8988T (cell line): Measurements from ENCODE around the gene GRPR.

ENCODE experiments used
- DNase-seq: peaks from one replicate; pipeline ENCODE4 v3.0.0; 2011

Gene GRPR

DNA sequence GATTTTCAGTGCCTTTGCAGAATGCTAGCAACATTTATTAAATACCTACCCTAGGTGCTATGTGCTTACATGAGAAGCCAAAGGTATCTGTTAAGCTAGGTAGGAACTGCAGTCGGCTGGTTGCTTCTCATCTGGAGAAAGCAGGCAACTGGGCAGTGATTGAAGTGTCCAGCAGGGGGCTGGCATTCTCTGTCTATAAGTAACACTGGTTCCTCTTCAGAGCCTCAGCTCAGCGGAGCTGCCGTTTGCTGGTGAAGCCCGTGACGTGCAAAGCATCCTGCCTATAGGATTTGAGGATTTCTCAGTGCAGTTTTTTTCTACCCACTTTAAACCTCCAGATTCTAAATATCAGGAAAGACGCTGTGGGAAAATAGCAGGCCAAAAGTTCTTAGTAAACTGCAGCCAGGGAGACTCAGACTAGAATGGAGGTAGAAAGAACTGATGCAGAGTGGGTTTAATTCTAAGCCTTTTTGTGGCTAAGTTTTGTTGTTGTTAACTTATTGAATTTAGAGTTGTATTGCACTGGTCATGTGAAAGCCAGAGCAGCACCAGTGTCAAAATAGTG lies at the start of gene GRPR:
GRPR (plus strand) TSS at position 344 of the 565 bp plus-strand sequence. CDS start 389 bp downstream, outside the sequence.
- peak; percentile 19 for DNase-seq

DNA sequence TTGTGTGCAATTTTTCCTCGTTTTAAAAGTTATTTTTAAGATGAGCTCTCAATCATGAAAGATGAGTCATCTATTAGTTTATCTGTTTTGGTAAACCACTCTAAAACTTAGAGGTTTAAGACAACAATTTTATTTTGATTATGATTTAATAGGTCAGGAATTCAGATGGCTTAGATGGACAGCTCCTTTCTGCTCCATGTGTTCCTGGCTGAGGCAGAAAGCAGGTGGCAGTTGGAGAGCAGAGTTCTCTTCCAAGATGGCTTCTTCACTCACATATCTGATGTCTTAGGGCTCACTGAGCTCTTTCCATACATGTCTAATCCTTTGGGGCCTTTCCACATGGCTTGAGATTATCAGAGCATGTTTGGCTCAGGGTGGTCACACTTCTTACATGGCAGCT lies 48.3 kb upstream of the GRPR start:
- DNase-seq = no peak

DNA sequence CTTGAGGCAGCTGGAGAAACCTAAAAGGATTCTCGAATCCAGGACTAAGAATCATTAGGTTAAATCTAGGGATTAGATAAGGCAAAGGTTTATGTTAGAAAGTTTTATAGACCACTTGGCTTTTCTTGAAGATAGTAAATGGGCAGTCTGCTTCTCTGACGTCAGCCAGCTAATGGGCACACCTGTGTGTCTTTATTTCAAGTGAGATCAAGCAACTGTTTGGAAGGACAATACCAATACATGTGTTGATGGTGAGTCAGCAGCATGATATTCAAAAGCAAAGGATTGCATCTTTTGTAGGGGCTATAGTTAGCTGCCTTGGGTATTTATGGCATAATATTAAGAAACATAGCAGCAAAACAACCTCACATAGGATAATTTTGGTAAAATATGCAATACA lies 46.5 kb upstream of the GRPR start:
- no peak for DNase-seq

DNA sequence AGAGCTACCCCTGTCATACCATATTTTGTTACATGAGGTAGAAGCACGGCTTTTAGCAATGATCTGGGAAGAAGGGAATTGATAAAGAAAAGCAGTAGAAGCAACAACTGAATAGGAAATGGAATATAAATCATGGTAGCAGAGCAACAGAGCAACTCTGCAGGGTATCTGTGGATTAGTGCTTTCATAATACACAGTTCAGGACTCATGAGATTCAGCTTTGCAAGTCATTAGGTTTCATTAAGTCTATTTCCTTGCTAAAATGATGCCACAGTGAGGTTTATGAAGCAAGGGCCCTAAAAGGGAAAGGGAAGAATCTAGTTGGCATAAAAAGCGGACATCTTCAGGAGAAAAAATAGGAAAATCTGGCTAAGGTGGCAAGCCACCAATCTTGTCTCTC lies 45.6 kb upstream of the GRPR start:
- no peak for DNase-seq

DNA sequence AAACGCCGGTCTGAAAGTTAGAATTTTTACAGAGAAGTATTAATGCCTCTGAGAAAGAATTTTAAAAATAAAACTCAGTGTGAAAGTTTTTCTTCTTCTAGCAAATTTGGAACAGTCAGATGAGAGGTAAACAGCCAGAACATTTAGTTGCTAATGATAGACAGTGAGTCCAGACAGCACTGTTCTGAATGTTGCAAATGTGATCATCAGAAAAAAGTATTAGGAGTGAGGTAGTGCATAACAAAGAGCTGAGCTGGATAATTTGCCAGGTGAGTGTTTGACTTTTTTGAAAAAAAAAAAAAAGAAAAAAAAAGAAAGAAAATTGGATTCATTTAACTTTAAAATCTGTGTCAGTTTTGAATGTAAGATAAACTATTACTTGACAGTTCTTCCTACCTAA lies 42.0 kb upstream of the GRPR start:
- DNase-seq = no peak

DNA sequence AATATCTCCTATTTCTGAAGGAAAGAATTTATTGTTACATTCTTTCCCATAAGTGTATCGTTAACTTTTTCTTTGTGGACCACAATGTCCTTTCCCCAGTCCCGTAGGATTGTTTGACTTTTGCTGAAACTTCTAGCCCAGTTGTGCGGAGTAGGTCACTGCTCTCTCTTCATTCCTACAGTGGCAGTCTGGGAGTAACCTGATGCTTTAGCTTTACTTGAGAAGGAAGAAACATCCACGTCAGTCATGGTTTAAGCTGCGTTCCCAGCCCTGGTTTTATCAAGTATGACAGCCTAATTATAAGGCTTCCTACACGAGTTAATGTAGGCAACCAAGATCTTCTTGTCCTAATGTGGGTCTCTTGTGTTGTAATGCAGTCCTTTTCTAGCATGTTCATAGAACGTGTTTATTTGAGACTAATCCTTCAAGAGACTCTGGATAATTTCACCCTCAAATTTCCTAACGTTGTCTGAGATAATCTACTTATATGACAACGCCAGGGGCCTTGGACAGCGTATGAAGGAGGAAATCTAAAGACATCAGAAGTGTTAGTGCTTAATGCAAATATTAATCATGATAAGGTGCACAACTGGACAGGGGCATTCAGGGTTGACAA lies 40.8 kb upstream of the GRPR start:
- DNase-seq = no peak

DNA sequence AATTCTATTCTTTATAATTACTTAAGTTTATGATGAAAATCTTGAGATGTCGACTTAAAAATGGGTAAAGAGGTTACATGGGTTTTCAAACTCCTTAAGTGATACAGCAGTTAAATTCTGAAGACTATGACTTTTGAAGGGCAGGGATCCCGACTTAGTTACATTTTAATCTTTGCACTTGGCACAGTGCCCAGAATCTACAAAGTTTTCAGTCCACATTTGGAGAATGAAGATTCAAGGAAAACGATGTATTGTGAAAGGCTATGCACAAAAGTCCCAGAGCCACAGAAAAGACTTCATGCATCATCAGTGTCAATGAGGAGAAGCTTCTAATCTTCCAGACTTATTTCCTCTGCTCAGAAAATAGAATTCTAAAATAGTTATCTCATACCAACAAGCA lies 36.3 kb upstream of the GRPR start:
- no peak for DNase-seq

DNA sequence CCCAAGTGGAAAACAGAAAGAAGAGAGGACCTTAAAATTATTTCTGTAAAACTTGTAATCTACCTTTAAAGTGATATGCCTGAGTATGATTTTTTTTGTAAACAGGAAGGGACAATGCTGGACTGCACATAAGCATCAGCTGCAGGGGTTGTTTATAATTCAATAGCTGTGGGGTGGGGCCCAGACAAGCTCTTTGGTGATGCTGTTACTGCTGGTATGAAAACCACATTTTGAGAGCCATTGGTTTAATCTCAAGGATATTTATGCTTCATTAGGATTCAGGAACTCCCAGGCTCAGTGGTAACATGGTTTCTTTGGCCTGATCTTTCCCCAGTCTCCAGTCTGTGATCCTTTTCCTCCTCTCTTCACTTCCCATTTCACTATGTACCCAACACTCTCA lies 34.3 kb upstream of the GRPR start:
- no peak for DNase-seq

DNA sequence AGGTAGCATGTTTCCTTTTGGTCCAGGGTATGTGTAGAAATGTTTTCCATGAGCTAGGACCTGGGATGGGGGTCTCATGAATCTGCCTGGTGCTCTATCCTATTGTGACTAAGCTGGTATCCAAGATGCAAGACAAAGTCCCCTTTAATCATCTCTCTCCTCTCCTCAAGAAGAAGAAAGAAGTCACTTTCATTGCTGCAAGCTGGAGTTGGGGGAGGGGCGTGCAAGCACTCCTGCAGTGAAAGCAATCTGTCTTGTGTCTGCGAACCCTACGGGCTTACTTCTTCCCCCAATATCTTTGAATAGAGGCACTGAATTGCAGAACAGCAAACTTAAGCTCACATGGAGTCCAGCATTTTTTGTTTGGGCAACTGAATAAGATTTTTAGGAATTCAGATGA lies 27.2 kb upstream of the GRPR start:
- DNase-seq = no peak

DNA sequence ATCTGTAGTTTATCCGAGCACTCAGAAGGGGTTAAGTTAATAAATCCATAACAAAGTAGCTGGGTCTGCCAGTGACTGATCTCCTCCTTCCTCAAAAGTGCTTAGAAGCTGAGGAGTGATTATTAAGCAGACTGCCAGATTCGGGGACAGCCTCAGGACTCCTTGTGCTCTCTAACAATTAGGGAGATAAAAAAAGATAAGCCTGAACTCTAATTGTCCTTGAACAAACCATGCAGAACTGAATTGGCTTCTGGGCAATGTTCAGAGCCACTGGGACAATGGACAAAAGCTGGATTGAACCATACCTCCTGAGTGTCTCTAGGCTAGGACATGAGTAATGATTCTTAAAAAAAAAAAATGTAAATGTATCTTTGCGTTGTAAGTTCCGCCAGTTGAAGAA lies 22.7 kb upstream of the GRPR start:
- no peak for DNase-seq

DNA sequence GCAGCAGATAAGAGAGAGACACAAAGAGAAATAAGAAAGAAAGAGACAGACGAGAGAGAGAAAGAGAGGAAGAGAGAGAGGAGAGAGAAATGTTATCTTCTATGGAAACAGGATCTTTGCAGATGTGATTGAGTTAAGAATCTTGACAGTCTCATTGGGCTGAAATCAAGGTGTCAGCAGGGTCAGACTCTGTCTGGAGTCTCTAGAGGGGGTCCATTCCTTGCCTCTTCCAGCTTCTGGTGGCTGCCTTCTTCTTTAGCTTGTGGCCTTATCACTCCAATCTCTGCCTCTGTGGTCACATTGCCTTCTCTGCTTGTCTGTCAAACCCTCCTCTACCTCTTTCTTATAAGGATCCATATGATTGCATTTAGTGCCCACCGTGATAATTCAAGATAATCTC lies 21.8 kb upstream of the GRPR start:
- no peak for DNase-seq

DNA sequence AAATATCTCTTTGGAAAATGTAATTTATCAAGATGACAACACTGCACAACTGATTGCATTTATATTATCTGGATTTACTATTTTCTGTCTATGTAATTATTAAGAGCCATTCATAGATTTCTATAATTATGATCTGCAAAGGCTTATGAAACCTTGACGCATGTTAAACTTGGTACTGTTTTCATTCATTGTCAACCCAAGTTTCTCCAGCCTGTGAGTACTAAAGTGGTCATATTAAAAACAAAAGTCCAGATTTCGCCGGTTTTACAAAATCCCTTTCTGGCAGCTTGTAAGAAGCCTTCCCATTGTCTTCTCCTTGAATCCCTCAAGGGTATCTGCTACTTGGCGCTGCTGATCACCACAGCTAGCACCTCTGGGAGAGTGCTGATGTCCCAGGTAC lies 19.7 kb upstream of the GRPR start:
- DNase-seq = no peak

DNA sequence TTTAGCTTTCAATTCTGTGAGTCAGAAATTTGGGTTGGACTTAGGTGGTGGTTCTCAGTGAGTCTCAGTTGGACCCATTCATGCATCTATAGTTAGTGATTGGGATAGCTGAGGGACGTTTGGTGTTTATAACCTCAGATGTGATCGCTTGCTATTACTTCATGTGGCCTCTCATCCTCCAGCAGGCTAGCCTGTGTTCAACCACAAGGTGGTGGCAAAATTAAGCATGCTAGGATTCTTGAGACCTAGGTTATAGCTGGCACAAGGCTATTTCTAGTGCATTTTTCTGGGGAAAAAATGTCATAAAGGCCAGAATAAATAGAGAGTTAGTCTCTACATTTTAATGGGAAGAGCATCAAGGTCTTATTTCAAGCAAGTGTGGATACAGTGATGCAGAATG lies 10.9 kb upstream of the GRPR start:
- DNase-seq = no peak

DNA sequence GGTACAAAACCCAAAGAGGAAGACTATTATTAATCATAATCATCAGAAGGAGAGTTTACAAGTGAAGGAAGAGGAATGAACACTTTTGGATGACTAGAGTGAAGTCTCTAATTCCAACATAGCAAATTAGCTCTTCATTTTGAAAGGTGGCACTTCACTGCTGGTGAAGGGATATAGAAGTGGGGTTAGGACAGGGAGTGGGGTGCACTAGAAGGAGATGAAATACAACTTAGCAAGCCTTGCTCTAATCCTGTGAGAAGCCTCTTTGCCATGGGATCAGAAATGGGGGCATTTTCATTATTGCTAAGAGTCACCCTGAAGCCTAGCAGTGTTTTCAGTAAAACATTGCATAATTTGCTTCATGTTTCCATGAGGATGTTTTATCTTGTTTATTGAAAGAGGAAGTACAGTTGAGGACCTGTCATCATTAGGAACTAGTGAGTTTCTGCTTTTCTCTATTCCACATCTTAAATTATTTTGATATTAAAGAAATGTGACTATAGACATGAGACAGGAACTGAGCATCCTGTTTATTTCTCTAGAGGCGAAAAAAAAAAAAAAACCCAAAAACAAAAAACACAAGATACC lies 9.3 kb upstream of the GRPR start:
- DNase-seq = no peak

DNA sequence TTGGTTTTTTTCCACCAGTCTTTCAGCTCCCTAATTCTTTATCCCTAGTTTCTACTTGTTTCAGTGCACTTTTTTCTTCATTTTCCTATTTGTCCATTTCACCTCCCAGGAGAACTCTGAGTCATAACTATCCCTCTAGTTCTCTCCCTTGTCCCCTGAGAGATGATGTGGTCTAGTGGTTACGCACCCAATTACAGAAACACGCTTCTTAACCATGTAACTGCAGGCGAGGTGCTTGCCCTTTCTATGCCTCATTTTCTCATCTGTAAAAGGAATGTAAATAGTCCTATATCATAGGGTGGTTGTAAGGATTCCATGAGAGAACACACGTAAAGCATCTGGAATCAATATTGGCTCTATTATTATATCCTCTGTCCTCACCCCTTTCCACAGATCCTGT lies 8.8 kb upstream of the GRPR start:
- no peak for DNase-seq

DNA sequence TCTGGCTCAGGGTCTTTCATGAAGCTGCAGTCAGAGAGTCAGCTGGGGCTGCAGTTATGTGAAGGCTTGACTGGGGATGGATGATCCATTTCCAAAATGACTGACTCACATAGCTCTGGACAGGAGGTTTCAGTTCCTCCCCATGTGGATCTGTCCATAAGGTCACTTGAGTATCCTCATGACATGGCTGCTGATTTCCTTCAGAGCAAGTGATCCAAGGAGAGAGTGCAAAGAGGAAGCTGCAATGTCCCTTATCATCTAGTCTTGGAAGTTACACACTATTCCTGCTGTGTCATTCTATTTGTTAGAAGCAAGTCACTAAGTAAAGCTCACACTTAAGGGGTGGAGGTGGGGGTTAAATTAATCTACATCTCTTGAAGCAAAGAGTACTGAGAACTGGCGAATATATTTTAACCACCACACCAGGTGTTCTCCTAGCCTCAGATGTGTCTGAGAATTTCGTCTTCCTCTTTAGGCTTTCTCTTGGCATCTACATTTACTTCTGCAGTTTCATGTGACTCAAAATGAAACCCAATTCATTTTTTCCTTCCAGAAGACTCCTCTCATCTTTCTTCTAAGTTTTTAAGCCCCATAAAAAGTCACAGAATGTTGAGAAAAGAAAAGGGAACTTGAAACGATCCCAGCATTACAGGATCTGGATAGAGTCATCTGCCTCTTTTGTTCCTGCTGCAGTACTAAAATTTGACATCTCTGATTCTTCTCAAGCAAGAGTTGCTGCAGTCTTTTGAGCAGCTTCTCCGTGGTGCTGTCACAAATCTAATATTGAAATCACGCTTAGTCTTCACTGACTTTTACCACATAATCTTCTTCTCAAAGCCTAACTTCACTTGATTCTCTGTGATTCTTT lies 3.8 kb upstream of the GRPR start:
- DNase-seq = no peak

DNA sequence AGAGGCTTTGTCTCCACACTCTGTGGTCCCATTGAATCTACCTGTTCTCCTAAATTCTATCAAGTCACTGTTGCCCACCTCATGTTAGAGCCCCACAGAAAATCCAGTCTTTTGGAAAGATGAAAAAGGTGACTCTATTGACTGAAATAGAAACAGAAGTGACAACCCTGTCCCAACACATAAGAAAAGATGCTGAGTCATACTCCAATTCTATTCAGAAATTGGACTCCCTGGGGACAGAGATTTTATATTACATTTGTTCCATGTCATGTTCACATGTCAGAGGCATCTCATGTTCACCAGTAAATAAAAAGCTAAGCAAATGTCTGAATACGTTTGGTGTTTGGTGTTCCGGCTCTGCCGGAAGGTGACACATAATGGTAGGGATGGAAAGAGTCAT lies 2.9 kb upstream of the GRPR start:
- no peak for DNase-seq

DNA sequence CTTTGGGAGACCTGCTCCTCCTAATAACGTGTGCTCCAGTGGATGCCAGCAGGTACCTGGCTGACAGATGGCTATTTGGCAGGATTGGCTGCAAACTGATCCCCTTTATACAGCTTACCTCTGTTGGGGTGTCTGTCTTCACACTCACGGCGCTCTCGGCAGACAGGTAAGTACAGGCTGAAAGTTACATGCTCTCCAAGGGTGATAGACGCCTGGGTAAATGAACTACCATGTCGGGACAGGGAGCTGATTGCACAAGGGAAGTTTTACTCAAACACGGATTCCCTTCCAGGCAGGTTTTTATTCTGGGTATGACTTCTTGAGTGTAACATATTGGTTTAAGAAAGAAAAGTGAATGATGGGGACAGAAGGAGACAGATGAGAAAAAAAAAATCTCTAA lies 836 bp downstream of the GRPR start:
- DNase-seq = no peak

DNA sequence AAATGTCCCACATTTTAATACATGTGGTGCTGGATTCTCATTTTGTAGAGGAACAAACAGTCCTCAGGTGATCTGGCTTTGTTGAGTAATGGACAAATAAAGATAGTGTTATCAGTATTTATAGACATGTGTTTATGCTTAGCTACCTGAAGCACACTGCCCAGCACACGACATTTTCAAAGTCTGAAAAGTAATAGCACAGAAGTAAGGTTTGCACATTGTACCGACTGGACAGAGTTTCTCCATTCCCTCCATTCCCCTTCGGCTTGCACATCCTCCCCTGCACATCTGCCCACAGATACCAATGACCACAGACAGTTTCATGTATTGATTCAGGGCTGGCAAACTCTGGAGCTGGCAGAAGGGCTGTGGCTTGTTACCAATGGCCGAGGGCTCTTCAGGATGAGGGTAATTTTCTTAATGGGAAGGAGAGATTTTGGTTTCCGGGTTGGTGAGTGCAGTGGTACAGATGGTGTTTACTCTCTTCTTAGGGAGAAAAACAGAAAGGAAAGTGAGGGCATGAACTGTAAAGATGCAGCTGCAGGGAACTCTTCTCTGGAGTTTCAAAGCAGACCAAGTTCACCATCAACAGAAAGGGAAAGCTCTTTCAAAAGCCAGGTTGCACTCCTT lies 2.3 kb downstream of the GRPR start:
- DNase-seq = no peak

DNA sequence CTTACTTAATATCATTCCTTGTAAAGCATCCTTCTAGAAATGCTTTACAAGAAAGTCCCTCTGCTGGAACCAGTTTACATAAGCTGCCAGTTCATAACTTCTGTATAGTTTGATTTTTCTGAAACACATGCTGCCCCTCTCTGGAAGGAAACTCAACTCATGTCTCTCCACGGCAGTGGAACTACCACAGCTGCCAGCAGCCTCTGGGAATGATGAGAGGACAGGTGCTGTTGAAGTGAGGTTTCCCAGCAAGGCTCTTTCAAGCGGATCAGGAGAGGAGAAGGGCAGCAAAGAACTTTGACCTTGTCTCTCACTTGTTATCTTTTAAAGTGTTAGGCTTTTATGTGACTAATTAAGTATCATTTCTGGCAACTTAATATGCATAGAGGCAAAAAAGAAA lies 7.3 kb downstream of the GRPR start:
- DNase-seq = no peak

DNA sequence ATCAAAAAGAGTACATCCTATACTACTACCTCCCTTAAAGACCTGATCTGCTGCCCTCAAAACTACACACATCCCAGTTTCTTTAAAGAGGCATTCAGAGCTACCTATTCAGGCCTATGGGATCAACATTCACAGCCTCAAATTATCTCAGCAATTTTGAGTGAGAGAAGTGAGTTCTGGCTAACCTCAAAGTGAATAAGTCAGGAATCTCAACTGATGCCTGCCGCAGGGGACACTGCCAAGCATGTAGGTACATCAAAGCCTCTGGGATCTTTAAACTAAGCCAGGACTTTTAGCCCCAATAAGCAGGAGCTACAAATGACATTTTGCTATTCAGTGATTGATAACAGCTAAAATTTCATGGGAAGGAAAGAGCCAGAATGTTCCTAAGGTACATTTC lies 11.6 kb downstream of the GRPR start:
- no peak for DNase-seq

DNA sequence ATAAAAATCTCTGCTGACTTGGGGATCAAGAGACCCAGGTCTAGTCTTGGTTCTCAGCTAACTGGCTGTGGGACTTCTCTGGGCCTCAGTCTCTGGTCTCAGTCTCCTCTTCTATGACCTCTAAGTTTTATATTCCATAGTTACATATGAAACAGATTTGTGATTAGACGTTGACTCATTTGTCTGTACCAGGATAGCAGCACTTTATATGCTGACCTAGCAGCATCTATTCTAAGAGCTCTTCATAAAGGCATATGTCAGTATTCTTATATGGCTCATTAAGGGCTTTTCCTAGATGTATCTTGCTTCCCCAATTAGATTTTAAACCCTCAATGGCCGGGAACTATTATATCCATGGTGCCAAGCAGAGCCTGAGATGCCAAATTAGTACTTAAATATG lies 12.7 kb downstream of the GRPR start:
- no peak for DNase-seq

DNA sequence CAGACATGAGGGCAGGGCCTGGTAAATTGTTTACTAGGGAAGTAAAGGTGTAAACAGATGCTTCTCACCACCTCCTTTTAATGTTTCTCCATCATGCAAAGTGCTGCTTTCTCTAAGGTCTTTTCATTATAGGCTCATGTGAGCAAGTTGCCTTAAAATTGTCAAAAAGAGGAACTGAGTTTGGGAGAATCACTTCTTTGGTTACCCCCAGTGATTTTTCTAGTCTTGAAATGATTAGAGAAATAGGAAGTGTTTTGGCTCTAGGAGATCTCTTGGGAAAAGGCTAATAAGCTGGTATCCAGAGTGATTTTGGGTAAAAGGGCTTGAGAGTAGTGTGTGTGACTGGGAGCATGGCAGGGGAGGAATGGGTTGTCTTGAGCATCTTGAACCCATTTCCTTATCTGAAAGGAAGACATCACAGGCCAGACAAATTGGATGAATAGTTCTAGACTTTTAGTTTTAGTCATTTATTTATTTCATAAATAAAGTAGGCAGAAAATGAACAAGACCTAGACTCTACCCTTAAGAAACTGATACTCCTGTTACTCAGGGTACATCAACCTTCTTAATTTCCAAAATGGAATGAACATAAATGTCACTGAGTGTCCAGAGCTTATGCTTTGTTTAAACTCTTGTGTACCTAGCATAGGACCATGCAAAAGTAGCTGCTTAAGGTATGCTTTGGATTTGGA lies 14.2 kb downstream of the GRPR start:
- no peak for DNase-seq
